Measurements from ENCODE around the gene TMEM43. TPM values are rescaled to one million over a fixed set of nuclear protein-coding genes. Genes with fewer than 3 reads are reported as not detected.

TMEM43 gene
- total RNA-seq, 1 donor from 2014 or later = 112 TPM

- no peak for DNase-seq (ENCODE audit: low read depth)
Observed at GRCh38 chr3:14137445-14137844, 12.6 kb downstream of the TMEM43 start.

- DNase-seq (ENCODE audit: low read depth) = no peak
Observed at GRCh38 chr3:14138109-14138877, 13.4 kb downstream of the TMEM43 start.

- no peak for DNase-seq (ENCODE audit: low read depth)
Observed at GRCh38 chr3:14138878-14139655, 14.2 kb downstream of the TMEM43 start.

- DNase-seq (ENCODE audit: low read depth) = no peak
Observed at GRCh38 chr3:14139771-14140170, 14.9 kb downstream of the TMEM43 start.

GRCh38 chr3:14140668-14141067 is 15.8 kb downstream of the TMEM43 start:
- DNase-seq (ENCODE audit: low read depth) = no peak

- DNase-seq (ENCODE audit: low read depth) = no peak
Observed at GRCh38 chr3:14141144-14141543, 16.3 kb downstream of the TMEM43 start.

- DNase-seq (ENCODE audit: low read depth) = no peak
Observed at GRCh38 chr3:14141602-14142341, 16.9 kb downstream of the TMEM43 start.

GRCh38 chr3:14142567-14143270 is 17.9 kb downstream of the TMEM43 start:
- DNase-seq (ENCODE audit: low read depth) = no peak

GRCh38 chr3:14143271-14144225 is 18.7 kb downstream of the TMEM43 start:
- peak; percentile 79 for DNase-seq (ENCODE audit: low read depth)

- DNase-seq (ENCODE audit: low read depth) = peak; percentile 95
Observed at GRCh38 chr3:14144423-14145075, 19.7 kb downstream of the TMEM43 start.

- DNase-seq (ENCODE audit: low read depth) = no peak
Observed at GRCh38 chr3:14145236-14145635, 20.4 kb downstream of the TMEM43 start.

- DNase-seq (ENCODE audit: low read depth) = no peak
Observed at GRCh38 chr3:14145670-14146380, 21.0 kb downstream of the TMEM43 start.

GRCh38 chr3:14146381-14147065 is 21.7 kb downstream of the TMEM43 start:
- DNase-seq (ENCODE audit: low read depth) = no peak

- DNase-seq (ENCODE audit: low read depth) = no peak
Observed at GRCh38 chr3:14147066-14147435, 22.2 kb downstream of the TMEM43 start.

- DNase-seq (ENCODE audit: low read depth) = no peak
Observed at GRCh38 chr3:14147617-14148016, 22.8 kb downstream of the TMEM43 start.

GRCh38 chr3:14148041-14148985 is 23.5 kb downstream of the TMEM43 start:
- no peak for DNase-seq (ENCODE audit: low read depth)

GRCh38 chr3:14150078-14150477 is 25.2 kb downstream of the TMEM43 start:
- no peak for DNase-seq (ENCODE audit: low read depth)

All from myocyte (in vitro differentiated cells).